ENCODE results near the gene KRTAP3-3. TPM values are rescaled to one million over a fixed set of nuclear protein-coding genes. Genes with fewer than 3 reads are reported as not detected.

KRTAP3-3 gene
- total RNA-seq, 2 donors from 2014 or later: not detected

DNA sequence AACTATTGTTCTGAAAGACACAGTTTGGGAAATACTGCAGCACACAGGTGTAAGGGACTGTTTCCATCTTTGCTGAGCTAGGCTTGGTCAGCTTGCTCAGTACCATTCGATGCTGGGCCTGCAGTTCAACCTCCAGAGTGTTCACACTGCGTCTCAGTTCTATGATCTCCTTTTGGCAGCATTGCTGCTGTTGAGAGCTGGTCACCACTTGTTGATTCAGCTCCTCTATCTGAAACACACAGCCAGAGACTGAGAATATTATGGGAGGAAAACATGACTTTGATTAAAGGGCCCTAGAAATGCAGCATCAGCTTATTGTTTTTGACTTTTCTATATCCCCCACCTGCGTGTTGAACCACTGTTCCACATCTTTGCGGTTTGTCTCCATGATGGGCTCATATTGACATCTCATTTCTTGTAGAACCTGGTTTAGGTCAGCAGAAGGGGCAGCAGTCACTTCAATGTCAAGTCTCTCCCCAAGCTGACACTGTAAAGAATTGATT is 31.9 kb downstream of the KRTAP3-3 start:
- Mint-ChIP-seq H3K27ac (no peak overlapping the region), H3K9me3 (no peaks in the 10 kb centered on the region), H3K4me3 (no peak overlapping the region), H3K4me1 (ENCODE audit: low read depth in 2 of 2) (peaks cover 0 to 5% of the 10 kb centered on the region in 2 donors), H3K36me3 (no peaks in the 10 kb centered on the region), H3K27me3 (peaks cover 6% of the 10 kb centered on the region in 2 donors)
- no peak for DNase-seq (ENCODE audit: low spot score)
- ATAC-seq: no peak

DNA sequence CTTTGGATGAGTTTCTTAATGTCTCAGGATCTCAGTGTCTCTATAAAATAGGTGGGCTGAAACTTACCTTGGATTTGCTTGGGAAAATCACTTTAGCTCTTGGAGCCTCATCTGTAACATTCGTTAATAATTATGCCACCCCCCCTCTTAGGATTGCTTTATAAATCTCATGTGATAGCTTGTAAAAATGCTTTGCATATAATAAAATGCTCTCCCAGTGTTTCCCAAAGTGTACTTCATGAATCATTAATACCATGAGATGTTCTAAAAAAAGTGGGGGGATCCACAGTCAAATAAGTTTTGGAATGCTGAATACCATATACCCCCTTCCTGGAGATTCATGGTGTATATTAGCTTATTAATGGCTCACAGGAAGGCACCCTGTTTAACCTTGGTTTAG is 32.4 kb downstream of the KRTAP3-3 start:
- no peak overlapping the region for H3K27ac Mint-ChIP-seq
- H3K9me3 Mint-ChIP-seq: no peaks in the 10 kb centered on the region
- peaks cover 0 to 5% of the 10 kb centered on the region in 2 donors for H3K4me1 Mint-ChIP-seq (ENCODE audit: low read depth in 2 of 2)
- peaks cover 9 to 10% of the 10 kb centered on the region in 2 donors for H3K27me3 Mint-ChIP-seq
- no peak for DNase-seq (ENCODE audit: low spot score)
- no peaks in the 10 kb centered on the region for H3K36me3 Mint-ChIP-seq
- H3K4me3 Mint-ChIP-seq: no peak overlapping the region
- no peak for ATAC-seq

DNA sequence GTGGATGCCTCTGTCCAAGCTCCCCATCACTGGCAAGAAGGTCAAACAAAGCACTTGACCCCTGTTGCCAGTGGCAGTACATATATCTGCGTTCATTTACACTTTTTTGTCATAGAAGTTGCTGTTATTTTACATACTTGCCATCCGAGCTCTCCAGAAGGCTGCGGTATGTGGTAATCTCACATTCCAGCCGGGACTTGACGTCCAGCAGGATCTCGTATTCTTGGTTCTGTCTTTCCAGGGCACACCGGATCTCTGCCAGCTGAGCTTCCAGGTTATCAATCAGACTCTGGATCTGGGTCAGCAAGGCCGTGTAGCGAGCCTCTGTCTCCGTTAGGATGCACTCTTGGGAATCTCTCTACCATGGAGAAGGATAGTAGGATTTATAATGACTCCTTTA is 33.8 kb downstream of the KRTAP3-3 start:
- H3K27ac Mint-ChIP-seq: no peak overlapping the region
- peaks cover 0 to 5% of the 10 kb centered on the region in 2 donors for H3K4me1 Mint-ChIP-seq (ENCODE audit: low read depth in 2 of 2)
- DNase-seq (ENCODE audit: low spot score) (no peak), ATAC-seq (no peak)
- H3K9me3 Mint-ChIP-seq: no peaks in the 10 kb centered on the region
- peaks cover 17 to 18% of the 10 kb centered on the region in 2 donors for H3K27me3 Mint-ChIP-seq
- no peaks in the 10 kb centered on the region for H3K36me3 Mint-ChIP-seq
- H3K4me3 Mint-ChIP-seq: no peak overlapping the region

DNA sequence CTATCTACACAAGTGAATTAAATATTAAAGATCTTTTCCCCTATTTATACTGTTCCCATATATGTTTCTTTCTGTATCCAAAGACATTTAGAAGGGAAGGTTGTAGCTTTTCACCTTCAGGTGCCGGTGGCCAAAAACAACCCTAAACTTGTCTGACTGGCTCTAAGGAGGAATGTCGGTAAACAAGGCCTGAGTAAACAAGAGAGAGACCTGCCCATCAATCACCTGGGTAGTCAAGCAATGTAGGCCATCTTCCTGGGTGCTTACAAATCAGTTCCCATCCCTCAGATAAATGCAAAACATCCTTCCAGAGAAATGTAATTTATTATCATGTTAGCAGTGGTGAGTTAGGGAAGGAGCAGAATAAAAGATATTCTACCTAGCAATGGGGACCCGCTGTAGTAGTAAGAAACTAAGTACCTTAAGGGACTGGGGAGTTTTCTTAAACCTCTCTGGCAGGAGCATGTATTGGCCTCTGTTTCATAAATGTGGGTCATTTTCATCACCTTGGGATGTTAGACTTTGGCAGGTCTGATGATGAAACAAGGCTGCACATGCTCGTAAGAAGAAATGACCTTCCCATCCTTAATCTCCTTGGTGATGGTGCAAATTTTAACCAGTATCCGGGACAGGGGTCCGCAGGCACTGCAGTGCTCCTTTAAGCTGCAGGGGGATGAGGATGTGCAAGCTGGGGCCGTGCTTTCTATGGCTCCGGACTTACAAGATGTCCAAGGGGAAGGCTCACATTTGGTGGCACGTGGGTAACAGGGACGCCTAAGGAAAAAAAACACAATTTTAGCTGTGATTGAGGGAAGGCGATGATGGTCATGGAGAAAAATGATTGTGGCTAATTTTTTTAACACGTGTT is 35.6 kb downstream of the KRTAP3-3 start:
- H3K9me3 Mint-ChIP-seq: no peaks in the 10 kb centered on the region
- DNase-seq (ENCODE audit: low spot score) (no peak), ATAC-seq (no peak)
- peaks cover 0 to 5% of the 10 kb centered on the region in 2 donors for H3K4me1 Mint-ChIP-seq (ENCODE audit: low read depth in 2 of 2)
- H3K27ac Mint-ChIP-seq: no peak overlapping the region
- H3K27me3 Mint-ChIP-seq: peaks cover 27 to 30% of the 10 kb centered on the region in 2 donors
- no peak overlapping the region for H3K4me3 Mint-ChIP-seq
- no peaks in the 10 kb centered on the region for H3K36me3 Mint-ChIP-seq

DNA sequence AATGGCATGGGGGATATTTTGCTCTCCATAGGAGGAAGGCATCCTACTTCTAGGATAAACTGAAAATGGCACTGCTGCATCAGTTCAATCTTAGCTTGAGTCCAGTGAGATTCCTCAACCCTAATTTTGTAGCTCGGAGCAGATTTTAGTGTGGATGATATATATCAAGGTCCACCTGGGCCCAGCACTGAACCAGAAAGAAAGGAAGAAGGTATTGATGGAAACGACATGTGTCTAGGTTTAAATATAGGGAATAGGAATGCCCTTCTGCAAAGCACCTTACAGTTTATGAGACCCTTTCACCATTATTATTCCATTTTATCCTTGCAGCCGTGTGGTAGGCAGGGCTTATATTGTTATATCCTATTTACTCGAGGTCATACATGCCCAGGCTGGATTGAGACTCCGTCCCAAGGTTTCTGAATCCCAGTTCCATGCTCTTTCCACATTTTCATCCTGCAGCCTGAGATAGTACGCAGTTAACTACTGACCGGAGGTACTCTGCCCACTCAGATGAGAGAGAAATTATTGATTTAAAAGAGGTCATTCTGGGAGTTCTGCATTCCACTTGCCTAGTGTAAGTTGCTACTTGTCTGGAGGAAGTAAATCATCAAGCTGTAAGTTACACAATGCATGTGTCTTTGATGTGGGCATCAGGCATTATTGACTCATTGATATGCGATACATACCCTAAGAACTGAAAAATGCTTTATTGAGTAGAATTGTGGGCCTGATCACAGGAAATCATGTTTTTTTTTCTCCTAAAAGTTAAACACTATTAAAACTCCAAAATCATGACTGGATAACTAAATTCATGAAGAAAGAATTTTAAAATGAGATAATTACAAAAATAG is 37.3 kb downstream of the KRTAP3-3 start:
- peaks cover 37 to 41% of the 10 kb centered on the region in 2 donors for H3K27me3 Mint-ChIP-seq
- no peak overlapping the region for H3K27ac Mint-ChIP-seq
- H3K9me3 Mint-ChIP-seq: no peaks in the 10 kb centered on the region

DNA sequence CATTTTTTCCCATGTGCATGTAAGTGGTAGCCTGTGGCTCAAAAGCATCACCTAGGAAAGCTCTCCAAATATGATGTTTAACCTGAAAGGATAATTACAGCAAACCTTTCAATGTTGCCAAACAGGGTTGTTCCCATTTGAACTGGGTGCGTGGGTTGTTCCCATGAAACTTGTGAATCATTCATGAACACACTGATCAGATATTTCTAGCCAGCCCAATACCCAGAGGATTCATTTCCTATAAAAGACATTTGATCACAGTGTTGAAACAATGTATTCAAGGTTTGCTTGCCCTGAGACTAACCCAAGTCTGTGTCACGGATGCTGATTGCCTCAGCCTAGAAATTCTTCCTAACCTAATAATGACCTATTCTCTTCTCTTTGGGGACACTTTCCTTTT is 40.1 kb downstream of the KRTAP3-3 start:
- DNase-seq (ENCODE audit: low spot score) (no peak), ATAC-seq (no peak)
- Mint-ChIP-seq H3K36me3 (no peaks in the 10 kb centered on the region), H3K4me1 (ENCODE audit: low read depth in 2 of 2) (no peaks in the 10 kb centered on the region), H3K27me3 (peaks cover 42 to 55% of the 10 kb centered on the region in 2 donors), H3K9me3 (no peaks in the 10 kb centered on the region), H3K27ac (no peak overlapping the region), H3K4me3 (no peak overlapping the region)

More for the DNA sequence above, 37.3 kb downstream of the KRTAP3-3 start:
- Mint-ChIP-seq H3K36me3 (no peaks in the 10 kb centered on the region), H3K4me3 (no peak overlapping the region), H3K4me1 (ENCODE audit: low read depth in 2 of 2) (peaks cover 0 to 5% of the 10 kb centered on the region in 2 donors)
- DNase-seq (ENCODE audit: low spot score): no peak
- ATAC-seq: no peak

DNA sequence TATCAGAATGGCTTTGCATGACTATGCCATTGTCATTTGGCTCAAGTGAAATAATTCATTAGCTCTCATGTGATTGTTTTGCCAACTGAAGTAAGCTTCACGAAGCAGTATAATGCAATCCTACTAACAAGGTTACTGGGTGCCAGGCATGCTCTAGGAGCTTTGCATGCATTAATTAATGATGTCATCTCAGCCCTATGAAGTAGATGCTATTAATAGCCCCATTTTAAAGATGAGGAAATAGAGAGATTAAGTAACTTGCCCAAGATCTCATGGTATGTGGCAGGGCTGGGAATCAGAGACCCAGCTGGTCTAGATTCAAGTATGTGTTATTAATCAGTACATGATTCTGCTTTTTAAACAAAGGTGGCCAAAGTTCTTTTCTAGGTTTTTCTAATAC is 41.3 kb downstream of the KRTAP3-3 start:
- H3K36me3 Mint-ChIP-seq: no peaks in the 10 kb centered on the region
- H3K27me3 Mint-ChIP-seq: peaks cover 48 to 61% of the 10 kb centered on the region in 2 donors
- H3K9me3 Mint-ChIP-seq: no peaks in the 10 kb centered on the region
- H3K4me3 Mint-ChIP-seq: no peak overlapping the region
- H3K27ac Mint-ChIP-seq: no peak overlapping the region
- no peak for DNase-seq (ENCODE audit: low spot score)
- no peaks in the 10 kb centered on the region for H3K4me1 Mint-ChIP-seq (ENCODE audit: low read depth in 2 of 2)
- no peak for ATAC-seq

DNA sequence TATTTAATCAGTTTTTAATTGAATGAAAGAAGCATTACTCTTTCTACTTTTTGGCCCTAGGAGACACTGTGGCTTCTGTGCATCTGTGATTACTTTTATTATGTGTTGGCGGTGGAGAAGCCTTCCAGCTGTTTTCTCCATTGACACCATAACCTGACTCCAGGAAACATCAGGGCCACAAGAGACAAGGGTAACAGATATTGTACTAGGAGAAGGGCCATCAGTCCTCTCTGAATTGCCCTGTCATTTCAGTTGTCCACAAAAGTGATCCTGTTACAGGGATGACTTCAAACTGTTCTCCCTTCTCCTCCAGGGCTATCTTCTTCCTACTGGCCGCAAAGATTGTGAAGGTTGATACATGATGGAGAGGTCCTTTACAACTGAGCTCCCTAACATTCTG is 41.8 kb downstream of the KRTAP3-3 start:
- Mint-ChIP-seq H3K4me1 (ENCODE audit: low read depth in 2 of 2) (no peaks in the 10 kb centered on the region), H3K27me3 (peaks cover 50 to 66% of the 10 kb centered on the region in 2 donors), H3K27ac (no peak overlapping the region), H3K9me3 (no peaks in the 10 kb centered on the region), H3K4me3 (no peak overlapping the region), H3K36me3 (no peaks in the 10 kb centered on the region)
- ATAC-seq: no peak
- DNase-seq (ENCODE audit: low spot score): no peak

DNA sequence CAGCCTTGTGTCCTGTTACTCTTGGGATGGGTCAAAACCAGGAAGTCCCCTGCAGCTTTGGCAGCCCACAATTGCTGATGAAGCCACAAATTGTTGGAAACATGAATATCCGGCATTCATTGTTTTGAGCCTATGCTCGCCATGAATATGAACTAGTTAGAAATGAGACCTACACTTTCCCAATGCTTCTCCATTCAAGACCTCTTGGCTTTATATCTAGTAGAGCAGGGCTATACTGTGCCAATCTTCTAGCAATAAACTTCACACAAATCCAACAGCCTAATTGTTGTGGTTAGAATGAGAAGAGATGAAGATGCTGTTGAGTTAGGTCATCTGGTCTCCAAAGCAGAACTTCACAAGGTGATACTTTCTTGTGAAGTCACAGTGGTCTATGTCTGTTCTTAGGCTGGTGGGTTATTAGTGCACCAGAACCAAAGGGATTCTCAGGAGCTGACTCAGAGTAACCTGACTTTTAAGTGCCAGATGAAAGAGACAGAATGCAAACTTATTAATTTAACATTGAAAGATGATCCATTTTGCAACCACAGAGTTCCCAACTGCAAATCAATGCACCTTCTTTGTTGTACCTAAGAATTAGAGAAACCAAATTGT is 42.8 kb downstream of the KRTAP3-3 start:
- Mint-ChIP-seq H3K27me3 (peaks cover 55 to 68% of the 10 kb centered on the region in 2 donors), H3K9me3 (no peaks in the 10 kb centered on the region), H3K36me3 (no peaks in the 10 kb centered on the region), H3K27ac (no peak overlapping the region), H3K4me3 (no peak overlapping the region), H3K4me1 (ENCODE audit: low read depth in 2 of 2) (no peaks in the 10 kb centered on the region)
- no peak for DNase-seq (ENCODE audit: low spot score)
- ATAC-seq: no peak

DNA sequence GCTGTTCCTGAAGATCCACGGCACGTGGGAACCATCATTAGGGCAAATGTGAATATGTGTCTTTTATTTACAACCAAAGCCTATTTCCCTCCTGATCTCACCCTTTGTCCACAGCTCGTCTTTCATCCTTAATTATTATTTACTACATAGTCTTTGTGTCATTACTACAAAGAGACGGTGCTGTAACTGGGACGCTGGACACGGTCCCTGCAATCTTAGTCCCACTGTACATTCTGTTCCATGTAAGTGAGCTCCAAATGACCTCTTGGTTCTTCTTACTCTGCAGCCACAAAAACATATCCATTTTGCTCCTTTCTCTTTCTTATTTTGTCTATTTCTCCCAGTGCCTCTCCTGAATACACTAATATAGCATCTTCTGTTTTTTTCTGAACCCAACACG is 43.8 kb downstream of the KRTAP3-3 start:
- Mint-ChIP-seq H3K27me3 (peaks cover 55 to 75% of the 10 kb centered on the region in 2 donors), H3K9me3 (no peaks in the 10 kb centered on the region), H3K27ac (no peak overlapping the region), H3K36me3 (no peaks in the 10 kb centered on the region), H3K4me3 (no peak overlapping the region), H3K4me1 (ENCODE audit: low read depth in 2 of 2) (no peaks in the 10 kb centered on the region)
- ATAC-seq (no peak), DNase-seq (ENCODE audit: low spot score) (no peak)

DNA sequence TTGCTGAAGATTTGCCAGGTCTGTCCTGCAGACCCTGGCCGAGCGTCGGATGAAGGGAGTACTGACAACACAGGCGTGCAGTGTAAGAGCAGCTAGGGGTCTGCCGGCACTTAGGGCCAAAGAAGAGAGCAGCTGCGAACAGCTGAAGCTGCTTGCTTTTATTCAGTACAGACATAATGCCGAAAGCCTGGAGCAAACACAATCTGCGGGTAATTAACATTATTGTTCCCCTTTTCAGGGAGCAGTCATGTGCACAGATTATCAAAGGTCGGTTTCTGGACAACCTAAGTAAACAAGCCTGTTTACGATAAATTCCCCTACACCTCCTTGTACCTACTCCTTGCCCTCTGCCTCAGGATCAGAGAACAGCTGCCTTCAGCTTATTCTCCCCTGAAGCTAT is 44.5 kb downstream of the KRTAP3-3 start:
- Mint-ChIP-seq H3K36me3 (no peaks in the 10 kb centered on the region), H3K4me3 (no peak overlapping the region), H3K4me1 (ENCODE audit: low read depth in 2 of 2) (no peaks in the 10 kb centered on the region), H3K9me3 (no peaks in the 10 kb centered on the region), H3K27ac (no peak overlapping the region), H3K27me3 (peaks cover 56 to 80% of the 10 kb centered on the region in 2 donors)
- DNase-seq (ENCODE audit: low spot score) (no peak), ATAC-seq (no peak)

DNA sequence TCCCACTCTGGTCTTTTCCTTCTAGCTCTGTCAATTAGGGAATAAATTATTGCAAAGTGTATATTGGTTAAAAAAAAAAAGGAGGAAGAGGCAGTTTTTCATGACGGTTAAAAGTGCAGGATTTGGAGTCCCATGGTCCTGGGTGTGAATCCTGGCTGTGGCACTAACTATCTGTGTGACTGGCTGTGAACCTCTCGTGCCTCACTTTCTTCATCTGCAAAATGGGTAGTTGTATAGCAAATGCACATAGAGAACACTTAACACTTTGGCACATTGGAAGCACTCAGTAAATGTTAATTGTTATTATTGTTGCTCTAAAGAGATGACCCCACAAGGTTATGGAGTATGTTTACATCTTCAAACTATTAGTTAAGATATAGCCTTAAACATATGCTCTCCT is 46.0 kb downstream of the KRTAP3-3 start:
- Mint-ChIP-seq H3K4me3 (no peak overlapping the region), H3K27me3 (peaks cover 55 to 79% of the 10 kb centered on the region in 2 donors), H3K4me1 (ENCODE audit: low read depth in 2 of 2) (no peaks in the 10 kb centered on the region), H3K9me3 (no peaks in the 10 kb centered on the region), H3K27ac (no peak overlapping the region), H3K36me3 (no peaks in the 10 kb centered on the region)
- ATAC-seq (no peak), DNase-seq (ENCODE audit: low spot score) (no peak)

DNA sequence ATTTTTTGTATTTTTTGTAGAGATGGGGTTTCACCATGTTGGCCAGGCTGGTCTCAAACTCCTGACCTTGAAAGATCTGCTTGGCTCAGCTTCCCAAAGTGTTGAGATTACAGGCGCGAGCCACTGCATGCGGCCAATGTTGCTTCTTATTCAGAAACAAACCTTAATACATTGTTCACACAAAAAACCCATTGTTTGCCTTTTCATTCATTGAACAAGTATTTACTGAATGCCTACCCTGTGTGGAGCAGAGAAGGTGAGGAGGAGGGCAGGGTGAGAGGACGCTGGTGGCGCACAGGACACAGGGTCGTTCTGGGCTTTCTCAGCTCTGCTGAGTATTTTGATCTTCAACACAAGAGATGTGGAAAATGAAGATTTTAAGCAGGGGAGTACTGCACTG is 48.5 kb downstream of the KRTAP3-3 start:
- ATAC-seq (no peak), DNase-seq (ENCODE audit: low spot score) (no peak)
- H3K4me3 Mint-ChIP-seq: no peak overlapping the region
- H3K27ac Mint-ChIP-seq: no peak overlapping the region
- peaks cover 58 to 78% of the 10 kb centered on the region in 2 donors for H3K27me3 Mint-ChIP-seq
- H3K4me1 Mint-ChIP-seq (ENCODE audit: low read depth in 2 of 2): no peaks in the 10 kb centered on the region
- no peaks in the 10 kb centered on the region for H3K9me3 Mint-ChIP-seq
- no peaks in the 10 kb centered on the region for H3K36me3 Mint-ChIP-seq
